K562 (cell line): ENCODE data around the gene TAF1B. TPM values are rescaled to one million over a fixed set of nuclear protein-coding genes. Genes with fewer than 3 reads are reported as not detected.

ENCODE experiments used
- HDAC1 ChIP-seq, 2 experiments: fragments of 450-650 bp; IDR thresholded peaks; 2 replicates each; pipeline ENCODE4 v1.6.1; 2016 to 2017; ENCODE audit warnings: inconsistent platforms in 1 of 2, mild to moderate bottlenecking in 1 of 2, moderate library complexity in 1 of 2
- KDM1A ChIP-seq, 2 experiments: fragments of 450-650 bp; IDR thresholded peaks; 2 replicates each; pipeline ENCODE4 v1.6.1; 2016; ENCODE audit warnings: mild to moderate bottlenecking in 2 of 2
- RFX5 ChIP-seq: IDR thresholded peaks from 2 replicates; pipeline ENCODE4 v1.6.1; 2011; ENCODE audit warnings: low read depth, mild to moderate bottlenecking, improper control_type of control experiment, low read length
- SPI1 ChIP-seq: IDR thresholded peaks from 2 replicates; pipeline ENCODE4 v1.6.1; 2011; ENCODE audit warnings: low read depth, low read length, control low read depth, borderline replicate concordance
- TAF1 ChIP-seq: IDR thresholded peaks from 2 replicates; pipeline ENCODE4 v1.6.1; 2011; ENCODE audit warnings: mild to moderate bottlenecking, low read length, moderate library complexity; ENCODE audit not compliant: insufficient read depth, control insufficient read depth, severe bottlenecking; ENCODE audit errors: extremely low read depth
- TCFL5 ChIP-seq: fragments of 250-450 bp; sonication (Bioruptor Pico); conservative IDR thresholded peaks from 2 replicates; pipeline ENCODE4 v1.6.1; 2021; ENCODE audit warnings: mild to moderate bottlenecking, moderate library complexity, matching md5 sums
- ZBTB17 ChIP-seq: fragments of 450-650 bp; formaldehyde crosslinking; IDR thresholded peaks from 2 replicates; pipeline ENCODE4 v1.4.0; 2020; ENCODE audit warnings: mild to moderate bottlenecking
- ZKSCAN3 ChIP-seq: fragments of 250-450 bp; sonication (Bioruptor Pico); IDR thresholded peaks from 2 replicates; pipeline ENCODE4 v1.4.0; 2020
- ZNF586 ChIP-seq: fragments of 450-650 bp; formaldehyde crosslinking; conservative IDR thresholded peaks from 2 replicates; pipeline ENCODE4 v1.4.0; 2020; ENCODE audit warnings: mild to moderate bottlenecking, moderate library complexity
- ZNF696 ChIP-seq: fragments of 250-450 bp; sonication (Bioruptor Pico); conservative IDR thresholded peaks from 2 replicates; pipeline ENCODE4 v1.4.0; 2020; ENCODE audit warnings: mild to moderate bottlenecking, moderate library complexity
- polyA plus RNA-seq, 8 experiments: library from polyadenylated mRNA; depleted of rRNA in 4 of 8; stranded (reverse) in 5 of 8; unstranded in 3 of 8; fragments of >200 nt; fragmentation: Nextera tagmentation in 2 of 8; fragmentation: Illumina TruSeq in 1 of 8; extraction: Ambion mirVana in 2 of 8; extraction: Trizol in 1 of 8; gene quantifications; 2 replicates each; pipeline versions ENCODE4 v1.2.1 to v1.2.3, GENCODE V29; 2011 to 2014; ENCODE audit warnings: inconsistent platforms in 1 of 8, missing spikeins in 1 of 8
- total RNA-seq, 7 experiments: library from RNA; depleted of rRNA in 6 of 7; stranded (reverse); fragments of >200 nt in 6 of 7; fragmentation: Illumina TruSeq in 2 of 7; extraction: Trizol in 2 of 7; gene quantifications; 2 replicates each; pipeline versions ENCODE4 v1.2.1 to v1.2.3, GENCODE V29; 2011 to 2021; ENCODE audit warnings: low replicate concordance in 1 of 7
- TF ChIP-seq, protein P1 (sequence below): fragments of 200-800 bp; sonication (Bioruptor generic); IDR thresholded peaks from 2 replicates; pipeline ENCODE4 v1.6.1; 2017; ENCODE audit warnings: missing genetic modification characterization, missing compliant biosample characterization
- TF ChIP-seq, protein P2 (sequence below): fragments of 450-650 bp; formaldehyde crosslinking; IDR thresholded peaks from 2 replicates; pipeline ENCODE4 v1.4.0; 2020; ENCODE audit warnings: mild to moderate bottlenecking, moderate library complexity
- TF ChIP-seq, protein P3 (sequence below), 2 experiments: fragments of 250-450 bp in 1 of 2; fragments of 450-650 bp in 1 of 2; sonication (Bioruptor Pico) in 1 of 2; IDR thresholded peaks; 2 replicates each; pipeline versions ENCODE4 v1.6.1 to v1.8.0; 2016 to 2021; ENCODE audit warnings: mild to moderate bottlenecking in 2 of 2, moderate library complexity in 2 of 2, missing compliant biosample characterization in 1 of 2, missing genetic modification characterization in 1 of 2
- TF ChIP-seq, protein P4 (sequence below): fragments of 450-650 bp; IDR thresholded peaks from 2 replicates; pipeline ENCODE4 v1.6.1; 2016; ENCODE audit warnings: missing biosample characterization, missing genetic modification characterization
- TF ChIP-seq, protein P5 (sequence below): fragments of 450-650 bp; IDR thresholded peaks from one replicate; pipeline ENCODE4 v1.6.1; 2018; ENCODE audit warnings: mild to moderate bottlenecking, moderate library complexity; ENCODE audit not compliant: partially characterized antibody
- TF ChIP-seq, protein P6 (sequence below), 3 experiments: fragments of 200-800 bp in 1 of 3; sonication (Bioruptor generic) in 1 of 3; sonication (generic) in 1 of 3; formaldehyde crosslinking in 1 of 3; IDR thresholded peaks; 2 replicates each; pipeline versions ENCODE4 v1.6.1 to v1.8.0; 2016 to 2022; ENCODE audit warnings: mild to moderate bottlenecking in 2 of 3, missing compliant biosample characterization in 2 of 3, missing genetic modification characterization in 2 of 3, missing genetic modification reagents in 1 of 3
- TF ChIP-seq, protein P7 (sequence below): fragments of 250-450 bp; sonication (Bioruptor Pico); IDR thresholded peaks from 2 replicates; pipeline ENCODE4 v1.8.0; 2021; ENCODE audit warnings: mild to moderate bottlenecking, moderate library complexity

The TAF1B gene
- total and polyA plus RNA-seq, 9 of the 15 experiments (the other 6 are each of a cell fraction or from before 2014, with no cell fraction given) = 8.8 to 25.1 (median 17.3) TPM

DNA sequence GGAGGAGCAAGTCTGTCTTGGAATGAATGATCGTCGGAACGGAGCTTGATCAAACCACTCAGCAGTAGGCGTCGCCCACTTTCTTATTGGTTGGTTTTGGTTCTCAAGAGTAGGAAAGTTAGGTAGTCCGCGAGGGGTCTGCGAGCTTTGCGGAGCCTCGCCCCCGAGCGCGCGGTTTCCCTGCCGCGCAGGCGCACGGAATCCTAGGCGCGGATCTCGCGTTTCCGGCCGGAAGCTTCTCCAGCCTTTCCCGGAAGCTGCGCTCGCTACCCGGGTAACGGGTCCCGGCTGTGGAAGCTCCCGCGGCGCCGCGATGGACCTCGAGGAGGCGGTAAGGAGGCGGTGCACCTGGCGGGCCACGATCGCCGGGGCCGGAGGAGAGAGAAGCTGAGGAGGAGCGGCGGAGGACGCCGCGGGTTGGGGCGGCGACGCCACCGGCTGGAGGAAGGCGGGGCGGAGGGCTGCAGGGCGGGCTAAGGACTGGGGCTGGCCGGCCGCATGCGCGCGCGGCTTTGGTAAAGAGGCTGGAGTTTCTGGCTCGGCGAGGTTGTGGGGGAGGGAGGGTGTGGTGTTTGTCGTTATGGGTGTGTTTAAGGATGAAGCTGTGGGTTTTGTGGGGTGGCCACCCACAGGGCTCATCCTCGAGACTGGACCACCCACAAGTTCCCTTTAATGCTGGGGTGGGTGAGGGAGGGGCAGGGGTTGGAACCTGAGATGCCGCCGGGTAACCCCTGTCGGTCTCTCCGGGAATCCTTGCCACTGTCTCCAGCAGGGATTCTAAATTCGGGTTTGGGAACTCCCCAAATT lies at the start of gene TAF1B (continued):
- TF ChIP-seq, protein P1, sequence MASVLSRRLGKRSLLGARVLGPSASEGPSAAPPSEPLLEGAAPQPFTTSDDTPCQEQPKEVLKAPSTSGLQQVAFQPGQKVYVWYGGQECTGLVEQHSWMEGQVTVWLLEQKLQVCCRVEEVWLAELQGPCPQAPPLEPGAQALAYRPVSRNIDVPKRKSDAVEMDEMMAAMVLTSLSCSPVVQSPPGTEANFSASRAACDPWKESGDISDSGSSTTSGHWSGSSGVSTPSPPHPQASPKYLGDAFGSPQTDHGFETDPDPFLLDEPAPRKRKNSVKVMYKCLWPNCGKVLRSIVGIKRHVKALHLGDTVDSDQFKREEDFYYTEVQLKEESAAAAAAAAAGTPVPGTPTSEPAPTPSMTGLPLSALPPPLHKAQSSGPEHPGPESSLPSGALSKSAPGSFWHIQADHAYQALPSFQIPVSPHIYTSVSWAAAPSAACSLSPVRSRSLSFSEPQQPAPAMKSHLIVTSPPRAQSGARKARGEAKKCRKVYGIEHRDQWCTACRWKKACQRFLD (CRISPR knock-in tag) = no peak
- TF ChIP-seq ZNF696 (CRISPR knock-in tag) = no peak
- TF ChIP-seq ZBTB17 (CRISPR knock-in tag) = no peak
- TF ChIP-seq, protein P2, sequence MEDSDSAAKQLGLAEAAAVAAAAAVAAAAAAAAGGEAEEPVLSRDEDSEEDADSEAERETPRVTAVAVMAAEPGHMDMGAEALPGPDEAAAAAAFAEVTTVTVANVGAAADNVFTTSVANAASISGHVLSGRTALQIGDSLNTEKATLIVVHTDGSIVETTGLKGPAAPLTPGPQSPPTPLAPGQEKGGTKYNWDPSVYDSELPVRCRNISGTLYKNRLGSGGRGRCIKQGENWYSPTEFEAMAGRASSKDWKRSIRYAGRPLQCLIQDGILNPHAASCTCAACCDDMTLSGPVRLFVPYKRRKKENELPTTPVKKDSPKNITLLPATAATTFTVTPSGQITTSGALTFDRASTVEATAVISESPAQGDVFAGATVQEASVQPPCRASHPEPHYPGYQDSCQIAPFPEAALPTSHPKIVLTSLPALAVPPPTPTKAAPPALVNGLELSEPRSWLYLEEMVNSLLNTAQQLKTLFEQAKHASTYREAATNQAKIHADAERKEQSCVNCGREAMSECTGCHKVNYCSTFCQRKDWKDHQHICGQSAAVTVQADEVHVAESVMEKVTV (CRISPR knock-in tag) = no peak; the same call in 1 of the 2 replicates
- TF ChIP-seq ZNF586 (CRISPR knock-in tag) = no peak
- TF ChIP-seq, protein P3, sequence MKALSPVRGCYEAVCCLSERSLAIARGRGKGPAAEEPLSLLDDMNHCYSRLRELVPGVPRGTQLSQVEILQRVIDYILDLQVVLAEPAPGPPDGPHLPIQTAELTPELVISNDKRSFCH (CRISPR knock-in tag; IDR thresholded peaks at IDR 0.05) = no peak
- TF ChIP-seq, protein P3 (tag; IDR thresholded peaks at IDR 0.05) = no peak; the same call in none of the 2 replicates
- TF ChIP-seq KDM1A (IDR thresholded peaks at IDR 0.05) = no peak; a peak in 1 of 4 replicates
- TF ChIP-seq ZKSCAN3 = no peak
- TF ChIP-seq, protein P4, sequence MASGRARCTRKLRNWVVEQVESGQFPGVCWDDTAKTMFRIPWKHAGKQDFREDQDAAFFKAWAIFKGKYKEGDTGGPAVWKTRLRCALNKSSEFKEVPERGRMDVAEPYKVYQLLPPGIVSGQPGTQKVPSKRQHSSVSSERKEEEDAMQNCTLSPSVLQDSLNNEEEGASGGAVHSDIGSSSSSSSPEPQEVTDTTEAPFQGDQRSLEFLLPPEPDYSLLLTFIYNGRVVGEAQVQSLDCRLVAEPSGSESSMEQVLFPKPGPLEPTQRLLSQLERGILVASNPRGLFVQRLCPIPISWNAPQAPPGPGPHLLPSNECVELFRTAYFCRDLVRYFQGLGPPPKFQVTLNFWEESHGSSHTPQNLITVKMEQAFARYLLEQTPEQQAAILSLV = no peak
- no peak for TF ChIP-seq SPI1
- no peak for TF ChIP-seq TCFL5 (CRISPR knock-in tag)
- TF ChIP-seq TAF1 = peak; percentile 87
- TF ChIP-seq, protein P5, sequence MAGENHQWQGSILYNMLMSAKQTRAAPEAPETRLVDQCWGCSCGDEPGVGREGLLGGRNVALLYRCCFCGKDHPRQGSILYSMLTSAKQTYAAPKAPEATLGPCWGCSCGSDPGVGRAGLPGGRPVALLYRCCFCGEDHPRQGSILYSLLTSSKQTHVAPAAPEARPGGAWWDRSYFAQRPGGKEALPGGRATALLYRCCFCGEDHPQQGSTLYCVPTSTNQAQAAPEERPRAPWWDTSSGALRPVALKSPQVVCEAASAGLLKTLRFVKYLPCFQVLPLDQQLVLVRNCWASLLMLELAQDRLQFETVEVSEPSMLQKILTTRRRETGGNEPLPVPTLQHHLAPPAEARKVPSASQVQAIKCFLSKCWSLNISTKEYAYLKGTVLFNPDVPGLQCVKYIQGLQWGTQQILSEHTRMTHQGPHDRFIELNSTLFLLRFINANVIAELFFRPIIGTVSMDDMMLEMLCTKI = no peak
- TF ChIP-seq, protein P6, sequence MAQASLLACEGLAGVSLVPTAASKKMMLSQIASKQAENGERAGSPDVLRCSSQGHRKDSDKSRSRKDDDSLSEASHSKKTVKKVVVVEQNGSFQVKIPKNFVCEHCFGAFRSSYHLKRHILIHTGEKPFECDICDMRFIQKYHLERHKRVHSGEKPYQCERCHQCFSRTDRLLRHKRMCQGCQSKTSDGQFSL (CRISPR knock-in tag; IDR thresholded peaks at IDR 0.05) = no peak
- TF ChIP-seq, protein P6 (tag; IDR thresholded peaks at IDR 0.05) = no peak; a peak in 1 of 4 replicates
- no peak for TF ChIP-seq RFX5
- TF ChIP-seq, protein P7, sequence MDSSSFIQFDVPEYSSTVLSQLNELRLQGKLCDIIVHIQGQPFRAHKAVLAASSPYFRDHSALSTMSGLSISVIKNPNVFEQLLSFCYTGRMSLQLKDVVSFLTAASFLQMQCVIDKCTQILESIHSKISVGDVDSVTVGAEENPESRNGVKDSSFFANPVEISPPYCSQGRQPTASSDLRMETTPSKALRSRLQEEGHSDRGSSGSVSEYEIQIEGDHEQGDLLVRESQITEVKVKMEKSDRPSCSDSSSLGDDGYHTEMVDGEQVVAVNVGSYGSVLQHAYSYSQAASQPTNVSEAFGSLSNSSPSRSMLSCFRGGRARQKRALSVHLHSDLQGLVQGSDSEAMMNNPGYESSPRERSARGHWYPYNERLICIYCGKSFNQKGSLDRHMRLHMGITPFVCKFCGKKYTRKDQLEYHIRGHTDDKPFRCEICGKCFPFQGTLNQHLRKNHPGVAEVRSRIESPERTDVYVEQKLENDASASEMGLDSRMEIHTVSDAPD (CRISPR knock-in tag) = no peak
- peak in 1 of 2 experiments; percentile 80; a peak in 2 of 4 replicates for TF ChIP-seq HDAC1 (IDR thresholded peaks at IDR 0.05)
